AG20443 (cell line): ENCODE results near the gene TMOD3.
"Not testable (repeated sequence)": the region's sequence is repeated elsewhere in the genome, so short reads cannot be mapped to it uniquely, and the experiment has no call there.

ENCODE experiments used
- DNase-seq: peaks from one replicate; pipeline ENCODE4 v3.0.0; 2012; ENCODE audit warnings: low spot score, mixed read lengths

TMOD3 gene

DNA sequence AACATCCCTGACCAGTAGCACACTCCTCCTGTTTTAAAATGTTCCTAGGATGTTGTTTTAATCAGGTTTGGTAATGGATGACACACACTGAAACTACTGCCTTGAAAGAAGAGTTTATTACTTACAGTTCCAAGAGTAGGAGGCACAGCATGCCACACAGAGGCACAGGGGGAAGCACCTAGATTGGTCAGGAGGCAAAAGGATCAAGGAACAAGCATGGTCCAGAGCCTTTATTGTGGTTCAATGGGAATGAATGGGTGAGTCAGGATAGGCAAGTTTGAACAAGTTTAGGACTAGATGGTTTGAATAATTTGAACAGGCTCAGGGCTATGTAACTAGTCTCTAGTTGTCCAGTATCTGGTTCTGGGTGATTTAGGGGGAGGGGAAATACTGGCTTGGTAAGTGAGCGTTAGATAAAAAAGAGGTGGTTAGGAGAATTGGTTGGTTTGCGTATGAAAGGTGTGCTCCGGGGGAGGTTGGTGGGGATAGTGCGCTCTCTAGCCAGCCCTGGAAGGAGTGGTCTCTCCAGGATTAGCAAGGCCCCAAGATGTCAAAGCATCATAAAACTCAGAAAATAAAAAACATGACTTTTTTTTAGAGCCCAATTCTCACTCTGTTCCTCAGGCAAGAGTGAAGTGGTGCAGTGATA is 35.1 kb downstream of the TMOD3 start:
- DNase-seq: no peak

DNA sequence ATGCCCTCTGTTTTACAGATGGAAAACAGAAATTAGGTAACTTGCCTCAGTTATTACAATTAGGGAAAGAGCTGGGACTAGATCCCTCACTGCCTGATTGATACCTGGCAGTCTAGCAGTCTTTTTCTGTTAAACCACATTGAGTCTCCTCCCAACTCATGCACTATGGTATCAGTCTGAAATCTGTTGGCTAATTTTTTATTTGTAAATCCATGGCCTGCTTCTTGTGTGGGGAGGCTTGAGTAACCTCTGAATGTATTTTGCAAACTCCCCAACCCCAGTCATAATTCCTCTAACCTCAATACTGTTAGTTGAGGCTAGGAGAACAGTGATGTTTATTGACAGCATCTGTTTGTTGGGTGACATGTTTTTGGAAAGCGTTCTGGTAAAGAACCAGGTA is 35.9 kb downstream of the TMOD3 start:
- no peak for DNase-seq

DNA sequence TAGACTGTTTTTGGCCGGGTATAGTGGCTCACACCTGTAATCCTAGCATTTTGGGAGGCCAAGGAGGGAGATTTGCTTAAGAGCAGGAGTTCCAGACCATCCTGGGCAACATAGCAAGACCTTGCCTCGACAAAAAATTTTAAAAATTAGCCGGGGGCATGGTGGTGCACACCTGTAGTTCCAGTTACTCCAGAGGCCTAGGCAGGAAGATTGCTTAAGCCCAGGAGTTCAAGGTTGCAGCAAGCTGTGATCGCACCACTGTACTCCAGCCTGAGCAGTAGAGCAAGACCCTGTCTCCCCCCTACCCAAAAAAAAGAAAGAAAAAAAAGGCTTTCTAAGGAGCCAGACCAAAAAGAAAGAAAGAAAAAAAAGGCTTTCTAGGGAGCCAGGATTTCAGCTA is 36.7 kb downstream of the TMOD3 start:
- DNase-seq: no peak

DNA sequence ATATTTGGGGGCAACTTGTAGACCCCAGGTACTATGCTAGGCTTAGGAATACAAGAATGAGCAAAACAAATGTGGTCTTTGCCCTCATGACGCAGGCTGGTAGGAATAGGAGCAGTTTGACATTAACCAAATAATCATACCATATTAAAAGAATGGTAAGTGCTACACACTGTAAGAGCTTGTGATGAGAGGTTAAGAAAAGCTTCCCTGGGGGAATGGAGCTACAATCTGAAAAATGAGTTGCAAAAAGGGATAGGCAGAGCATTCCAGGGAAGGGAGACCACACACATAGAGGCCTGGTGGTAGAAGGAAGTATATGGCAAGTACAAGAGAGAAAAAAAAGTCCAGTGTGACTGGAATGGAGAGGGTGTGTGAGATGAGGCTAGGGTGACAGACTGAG is 37.3 kb downstream of the TMOD3 start:
- DNase-seq: no peak

DNA sequence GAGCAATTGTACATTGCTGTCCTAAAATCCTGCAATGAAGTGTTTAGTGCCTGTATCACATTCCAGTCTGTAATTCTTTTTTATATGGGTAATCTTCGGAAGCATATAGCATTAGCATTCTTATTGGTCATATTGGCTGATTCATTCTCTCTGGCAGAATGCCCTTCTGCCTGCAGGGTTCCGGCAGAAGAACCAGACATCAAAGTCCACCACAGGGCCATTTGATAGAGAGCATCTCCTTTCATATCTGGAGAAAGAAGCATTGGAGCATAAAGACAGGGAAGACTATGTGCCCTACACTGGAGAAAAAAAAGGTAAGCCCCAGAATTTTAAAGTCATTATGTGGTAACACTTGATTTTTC is 39.6 kb downstream of the TMOD3 start:
- peak; percentile 35 for DNase-seq

DNA sequence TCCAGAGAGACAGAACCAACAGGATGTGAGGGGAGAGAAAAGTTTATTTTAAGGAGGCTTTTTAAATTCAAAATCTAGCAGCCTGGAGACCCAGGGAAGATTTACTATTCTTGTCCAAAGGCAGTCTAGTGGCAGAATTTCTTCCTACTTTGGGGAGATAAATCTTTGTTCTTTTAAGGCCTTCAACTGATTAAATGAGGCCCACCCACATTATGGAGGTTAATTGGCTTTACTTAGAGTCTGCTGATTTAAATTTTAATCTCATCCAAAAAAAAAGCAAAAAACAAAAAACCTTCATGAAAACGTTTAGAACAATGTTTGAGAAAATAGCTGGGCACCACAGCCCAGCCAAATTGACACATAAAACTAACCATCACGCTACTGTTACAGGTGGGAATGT is 41.3 kb downstream of the TMOD3 start:
- DNase-seq: no peak

DNA sequence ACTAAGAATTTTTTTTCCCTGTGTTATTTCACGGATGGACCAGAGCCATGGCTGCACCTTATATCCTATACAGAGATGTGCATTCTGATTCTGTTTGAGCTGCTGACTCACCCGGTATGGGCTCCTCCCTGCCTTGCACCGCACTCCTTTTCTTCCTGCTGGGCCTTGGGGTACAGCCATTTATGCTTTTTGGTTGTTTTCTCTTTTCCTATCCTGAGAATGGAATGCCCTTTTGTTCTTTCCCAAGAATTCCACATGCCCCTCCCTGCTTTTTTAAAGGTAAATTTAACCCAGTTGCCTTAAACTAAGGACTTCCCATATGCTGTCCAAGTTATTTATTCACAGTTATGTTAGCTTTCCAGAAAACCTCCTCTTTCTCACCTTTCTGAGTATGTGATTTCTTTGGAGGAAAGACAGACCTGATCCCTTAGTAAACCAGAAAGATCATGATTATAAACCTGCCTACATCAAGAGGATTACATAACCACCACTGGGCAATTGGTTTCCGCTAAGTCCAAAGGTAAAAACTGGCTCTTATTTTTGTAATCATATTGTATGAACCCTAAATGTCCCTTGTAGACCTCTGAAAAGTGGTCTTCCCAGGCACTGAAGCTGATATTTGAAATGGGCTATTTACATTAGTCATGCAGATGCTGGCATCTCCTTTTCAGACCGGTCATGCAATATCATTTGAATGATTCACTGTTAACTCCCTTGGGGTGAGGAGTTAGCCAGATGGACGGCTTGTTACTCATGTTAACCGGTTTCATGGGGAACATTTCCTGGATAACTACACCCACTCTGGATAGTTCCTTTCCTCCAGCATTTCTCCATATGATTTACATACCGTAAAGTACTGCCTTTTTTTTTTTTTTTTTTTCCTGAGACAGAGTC is 45.5 kb downstream of the TMOD3 start:
- peak; percentile 82 for DNase-seq

DNA sequence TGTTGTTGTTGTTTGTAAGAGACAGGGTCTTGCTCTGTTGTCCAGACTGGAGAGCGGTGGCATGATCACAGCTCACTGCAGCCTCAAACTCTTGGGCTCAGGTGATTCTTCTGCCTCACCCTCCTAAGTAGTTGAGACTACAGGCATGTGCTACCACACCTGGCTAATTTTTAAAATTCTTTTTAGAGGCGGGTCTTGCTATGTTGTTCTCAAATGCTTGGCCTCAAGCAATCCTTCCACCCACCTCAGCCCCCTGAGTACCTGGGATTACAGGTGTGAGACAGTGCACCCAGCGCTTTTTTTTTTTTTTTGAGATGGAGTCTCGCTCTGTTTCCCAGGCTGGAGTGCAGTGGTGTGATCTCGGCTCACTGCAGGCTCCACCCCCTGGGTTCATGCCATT is 46.7 kb downstream of the TMOD3 start:
- DNase-seq: no peak

DNA sequence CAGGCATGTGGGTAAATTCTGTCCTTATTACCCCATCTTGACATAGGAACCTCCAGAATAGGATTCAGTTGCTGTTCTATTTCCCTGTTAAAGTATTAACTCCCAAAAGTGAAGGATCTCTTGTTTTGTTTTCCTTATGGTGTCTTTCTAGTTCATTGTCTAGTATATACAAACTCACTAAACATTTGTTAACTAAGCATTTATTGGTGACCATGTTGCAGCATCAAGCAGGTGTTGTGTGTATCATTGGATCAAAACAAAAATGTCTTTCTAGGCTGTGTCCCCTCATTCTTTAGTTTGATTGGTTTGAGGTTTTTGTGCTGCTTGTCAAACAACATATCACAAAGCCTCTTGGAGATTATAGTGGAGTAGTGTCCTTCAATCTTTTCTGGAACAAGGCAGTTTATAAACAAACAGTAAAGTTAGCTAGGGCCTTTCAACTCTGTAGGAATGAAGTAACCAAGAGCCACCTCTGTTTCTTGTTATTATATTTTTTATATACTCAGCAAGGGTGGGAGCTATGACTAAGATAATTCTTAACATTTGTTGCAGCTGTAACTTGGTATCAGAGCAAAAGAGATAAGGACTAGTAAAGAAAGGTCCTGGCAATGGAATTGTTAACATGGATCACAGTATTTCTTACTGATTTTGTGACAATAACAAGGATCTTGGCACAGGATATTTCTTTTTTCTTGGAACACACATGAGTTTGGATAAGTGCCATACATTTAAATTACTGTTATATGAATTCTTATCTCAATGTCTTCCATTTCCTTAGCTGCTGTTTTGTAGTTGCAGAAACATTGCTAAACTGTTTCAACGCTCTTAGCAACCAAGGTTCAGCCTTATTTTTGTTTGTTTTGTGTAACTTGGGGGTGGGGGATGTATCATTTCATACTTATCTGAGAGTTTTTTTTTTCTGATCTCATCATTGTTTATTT is 49.3 kb downstream of the TMOD3 start:
- DNase-seq: no peak

DNA sequence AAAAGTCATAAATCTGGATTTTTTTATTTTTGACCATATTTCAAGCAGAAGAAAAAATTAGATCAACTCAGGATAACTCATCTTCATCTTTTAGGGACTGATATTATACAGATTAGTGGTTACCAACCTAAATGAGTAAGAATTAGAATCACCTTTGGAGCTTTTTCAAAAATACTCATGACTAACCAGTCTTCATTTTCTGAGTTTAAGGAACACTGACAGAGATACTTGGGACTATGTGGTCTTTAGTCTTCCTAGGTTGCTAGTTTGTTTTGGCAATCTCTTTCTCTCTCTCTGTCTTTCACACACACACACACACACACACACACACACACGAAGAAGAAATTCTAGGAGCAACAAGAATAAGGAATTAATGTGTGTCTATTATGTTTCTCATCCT is 50.1 kb downstream of the TMOD3 start:
- DNase-seq: no peak

DNA sequence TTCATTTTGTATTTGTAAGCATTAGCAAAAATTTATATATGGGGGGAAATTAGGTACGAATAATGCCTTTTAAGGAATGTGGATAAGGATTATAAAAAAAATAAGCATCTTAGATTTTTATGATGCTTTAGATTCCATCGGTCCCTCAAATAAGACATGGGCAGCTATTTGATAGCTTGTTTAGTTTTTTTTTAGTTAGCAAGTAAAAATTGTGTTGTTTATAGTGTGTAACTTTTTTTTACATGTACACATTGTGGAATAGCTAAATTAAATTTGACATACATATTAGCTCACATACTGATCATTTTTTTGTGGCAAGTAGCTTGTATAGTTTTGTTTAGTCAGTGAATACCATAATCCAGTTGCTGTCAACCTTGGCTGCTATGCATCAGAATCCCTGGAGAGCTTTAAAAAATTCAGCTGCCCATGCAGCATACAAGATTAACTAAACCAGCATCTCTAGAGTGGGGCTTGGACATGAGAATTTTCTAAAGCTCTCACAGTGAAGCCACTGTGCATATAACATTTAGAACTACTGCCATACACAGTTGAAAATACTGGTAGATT is 53.9 kb downstream of the TMOD3 start:
- peak; percentile 35 for DNase-seq

DNA sequence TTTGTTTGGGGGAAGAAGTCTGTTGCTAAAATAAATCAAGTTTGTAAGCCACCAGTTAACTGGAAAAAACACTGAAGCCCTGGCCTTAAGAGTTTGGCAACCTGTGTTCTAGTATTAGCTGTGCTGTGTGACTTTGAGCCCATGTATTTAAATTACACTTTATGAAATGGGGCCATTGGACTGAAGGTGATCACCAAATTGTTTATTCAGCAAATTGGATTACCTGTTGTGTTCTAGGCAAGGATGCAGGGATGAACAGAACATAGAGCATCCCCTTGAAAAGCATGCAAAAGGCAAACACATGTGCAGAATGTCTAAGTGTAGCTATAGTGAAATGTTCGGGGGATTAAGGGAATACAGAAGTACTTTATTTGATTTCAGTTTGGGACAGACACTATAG is 54.6 kb downstream of the TMOD3 start:
- DNase-seq: no peak

DNA sequence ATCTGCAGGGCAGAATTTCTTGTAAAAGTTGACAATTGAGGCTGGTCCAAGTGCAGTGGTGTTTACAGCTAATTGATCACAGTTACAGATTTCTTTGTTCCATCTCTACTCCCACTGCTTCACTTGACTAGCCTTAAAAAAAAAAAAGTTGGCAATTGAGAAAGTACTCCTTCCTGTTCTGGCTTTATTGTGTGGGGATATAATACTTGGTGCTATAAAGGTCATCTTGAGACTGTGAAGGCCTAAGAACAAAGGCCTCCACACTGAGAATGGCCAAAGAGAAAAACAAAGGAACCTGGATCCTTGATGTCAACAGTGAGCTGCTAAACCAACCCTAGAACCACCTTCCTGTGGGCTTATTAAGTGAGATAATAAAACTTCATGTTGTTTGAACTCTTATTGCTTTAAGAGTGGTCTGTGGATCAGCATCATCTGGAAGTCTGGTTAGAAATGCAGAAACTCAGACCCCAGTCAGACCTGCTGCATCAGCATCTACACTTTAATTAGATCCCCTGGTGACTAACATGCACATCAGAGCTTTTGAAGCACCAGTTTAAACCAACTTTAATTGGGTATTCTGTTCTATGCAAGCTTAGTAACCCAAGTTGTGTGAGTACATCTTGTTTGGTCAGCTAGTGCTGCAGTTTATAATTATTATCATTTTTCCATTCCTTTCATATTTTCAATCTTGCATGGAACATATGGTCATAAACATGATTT is 55.2 kb downstream of the TMOD3 start:
- peak; percentile 22 for DNase-seq

DNA sequence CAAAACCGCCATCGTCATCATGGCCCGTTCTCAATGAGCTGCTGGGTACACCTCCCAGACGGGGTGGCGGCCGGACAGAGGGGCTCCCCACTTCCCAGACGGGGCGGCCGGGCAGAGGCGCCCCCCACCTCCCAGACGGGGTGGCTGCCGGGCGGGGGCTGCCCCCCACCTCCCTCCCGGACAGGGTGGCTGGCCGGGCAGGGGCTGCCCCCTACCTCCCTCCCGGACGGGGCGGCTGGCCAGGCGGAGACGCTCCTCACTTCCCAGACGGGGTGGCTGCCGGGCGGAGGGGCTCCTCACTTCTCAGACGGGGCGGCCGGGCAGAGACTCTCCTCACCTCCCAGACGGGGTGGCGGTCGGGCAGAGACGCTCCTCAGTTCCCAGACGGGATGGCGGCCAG is 56.3 kb downstream of the TMOD3 start:
- DNase-seq: not testable (repeated sequence)

DNA sequence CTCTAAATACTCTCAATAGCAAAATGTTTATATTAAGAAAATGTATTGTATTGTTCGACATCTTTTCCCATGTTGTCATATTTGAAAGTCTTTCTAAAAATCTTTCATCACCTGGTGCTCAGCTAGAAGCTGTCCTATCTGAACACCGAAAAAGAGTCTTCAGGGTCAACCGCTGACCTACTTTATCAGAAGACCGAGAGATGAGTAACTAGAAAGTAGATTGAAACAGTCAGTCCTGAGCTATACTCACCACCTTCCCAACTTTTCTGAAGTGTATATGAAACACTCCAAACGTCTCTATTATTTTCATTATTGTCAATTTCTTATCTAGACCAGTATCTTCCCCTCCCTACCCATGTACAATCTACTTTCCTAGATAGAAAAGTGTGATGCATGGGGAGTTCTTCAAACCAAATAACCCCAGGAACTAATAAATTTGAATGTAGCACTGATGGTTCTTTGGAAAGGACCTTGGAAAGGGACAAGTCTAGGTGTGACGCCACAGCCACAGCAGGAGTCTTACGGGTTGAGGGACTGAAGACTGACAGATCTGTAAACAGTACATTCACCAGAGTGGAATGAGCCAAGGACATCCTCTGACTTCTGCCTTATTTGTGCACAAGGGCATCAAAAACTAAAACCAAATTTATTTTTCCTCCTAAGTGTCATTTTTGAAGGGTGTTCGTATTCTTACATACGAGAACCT is 58.6 kb downstream of the TMOD3 start:
- DNase-seq: no peak

DNA sequence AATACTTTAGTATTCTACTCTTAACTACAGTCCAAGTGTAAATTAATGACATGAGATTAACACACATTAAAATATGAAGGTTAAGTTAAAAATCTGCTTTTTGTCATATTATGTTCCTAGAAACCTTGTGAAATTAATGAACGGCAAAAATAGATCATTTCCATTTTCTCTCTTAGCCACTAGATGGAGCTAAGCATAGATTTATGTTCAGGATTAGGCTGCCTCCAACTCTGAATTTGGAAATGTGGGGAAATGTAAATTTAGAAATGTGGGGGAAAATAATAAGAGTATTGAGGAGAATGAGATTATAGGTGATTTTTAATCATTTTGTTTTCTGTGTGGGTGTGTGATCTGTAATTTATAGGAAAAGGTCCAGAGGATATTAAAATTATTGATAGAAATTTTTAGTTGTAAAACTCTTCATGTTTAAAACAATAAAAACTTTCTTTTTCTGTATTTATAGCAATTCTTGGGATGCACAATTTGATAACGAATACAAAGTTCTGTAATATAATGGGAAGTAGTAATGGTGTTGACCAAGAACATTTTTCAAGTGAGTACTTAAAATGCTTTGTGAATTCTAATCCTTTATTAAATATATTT is 59.2 kb downstream of the TMOD3 start:
- peak; percentile 54 for DNase-seq

DNA sequence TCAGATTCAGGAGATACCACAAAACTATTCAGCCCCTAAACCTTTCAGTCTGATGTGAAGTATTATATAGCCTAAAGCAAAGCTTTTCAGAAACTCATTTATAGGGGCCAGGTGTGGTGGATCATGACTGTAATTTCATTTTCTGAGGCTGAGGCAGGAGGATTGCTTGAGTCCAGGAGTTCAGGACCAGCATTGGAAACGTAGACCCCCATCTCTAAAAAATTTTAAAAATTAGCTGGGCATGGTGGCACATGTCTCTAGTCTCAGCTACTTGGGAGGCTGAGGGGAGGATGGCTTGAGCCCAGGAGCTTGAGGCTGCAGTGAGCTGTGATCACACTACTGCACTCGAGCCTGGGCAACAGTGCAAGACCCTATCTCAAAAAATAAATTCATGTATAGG is 60.0 kb downstream of the TMOD3 start:
- no peak for DNase-seq

DNA sequence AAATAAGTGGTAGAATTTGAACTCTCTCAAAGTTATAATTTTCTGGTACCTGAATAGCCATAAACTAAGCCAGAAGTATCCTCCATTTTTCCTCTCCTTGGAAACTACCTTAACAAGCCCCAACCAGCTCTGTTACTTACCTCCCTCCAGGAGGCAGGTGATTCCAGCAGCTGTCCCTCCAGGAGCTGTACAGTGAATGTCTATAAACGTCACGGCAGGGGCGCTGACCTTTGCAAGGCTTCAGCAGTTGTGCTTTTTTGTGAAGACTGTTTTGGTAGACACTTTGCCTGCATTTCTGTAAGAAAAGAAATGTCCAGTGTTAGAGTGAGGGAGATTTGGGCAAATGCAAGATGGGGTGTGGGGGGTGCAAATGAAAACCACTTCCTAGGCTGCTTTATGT is 75.0 kb downstream of the TMOD3 start:
- no peak for DNase-seq

DNA sequence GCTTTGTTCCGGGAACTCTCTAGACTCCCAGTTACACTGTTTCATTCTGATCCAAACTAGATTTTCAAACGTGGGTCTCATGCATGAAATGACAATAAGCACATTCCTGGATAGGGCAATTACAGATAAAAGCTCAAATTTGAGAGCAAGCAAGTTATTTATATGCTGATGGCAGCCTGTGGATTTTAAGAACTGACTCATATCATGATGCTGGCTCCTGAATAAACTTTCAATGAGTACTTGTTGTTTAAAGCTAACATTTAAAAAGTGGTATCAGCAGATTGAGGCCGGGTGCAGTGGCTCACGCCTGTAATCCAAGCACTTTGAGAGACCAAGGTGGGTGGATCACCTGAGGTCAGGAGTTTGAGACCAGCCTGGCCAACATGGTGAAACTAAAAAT is 75.5 kb downstream of the TMOD3 start:
- no peak for DNase-seq

DNA sequence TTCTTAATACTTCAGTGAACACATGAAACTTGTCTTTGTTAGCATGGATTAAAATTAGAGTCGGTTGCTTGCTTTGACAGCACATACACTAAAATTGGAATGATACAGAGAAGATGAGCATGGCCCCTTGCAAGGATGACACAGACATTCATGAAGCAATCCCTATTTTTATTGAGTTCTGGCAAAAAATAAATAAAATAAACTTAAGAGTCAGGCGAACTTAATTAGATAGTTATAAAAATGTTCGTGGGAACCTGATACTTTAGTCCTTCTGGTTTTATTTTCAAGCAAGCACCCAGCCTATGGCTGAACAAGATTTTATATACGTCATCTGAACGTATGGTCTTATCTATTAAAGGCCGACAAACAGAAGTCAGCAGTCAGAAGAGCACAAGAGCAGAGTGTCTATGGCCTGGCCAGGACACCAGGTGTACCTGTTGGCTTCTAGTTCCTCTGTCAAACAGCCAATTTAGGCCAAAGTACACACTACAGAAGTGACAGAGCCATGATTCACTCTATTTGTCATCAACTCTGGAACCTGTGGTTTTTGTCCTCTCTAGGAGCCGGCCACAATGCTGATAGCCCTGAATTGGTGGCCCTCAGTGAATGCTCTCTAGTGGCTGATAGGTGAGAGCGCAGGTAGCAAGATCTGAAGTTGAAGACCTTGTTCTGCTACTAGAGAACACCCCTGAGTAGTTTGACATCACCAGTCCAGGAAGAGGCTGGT is 77.8 kb downstream of the TMOD3 start:
- peak; percentile 17 for DNase-seq
